GM18519 (cell line): ENCODE measurements around the gene PRAMEF9.
"Not testable (repeated sequence)": the region's sequence is repeated elsewhere in the genome, so short reads cannot be mapped to it uniquely, and the experiment has no call there.

ENCODE experiments used
- ATAC-seq: cut with Tn5 transposase; IDR thresholded peaks from one replicate; pipeline ENCODE4 v1.9.1; 2021; ENCODE audit warnings: mild to moderate bottlenecking, moderate library complexity; ENCODE audit not compliant: unreplicated experiment, low FRiP score

The PRAMEF9 gene

DNA sequence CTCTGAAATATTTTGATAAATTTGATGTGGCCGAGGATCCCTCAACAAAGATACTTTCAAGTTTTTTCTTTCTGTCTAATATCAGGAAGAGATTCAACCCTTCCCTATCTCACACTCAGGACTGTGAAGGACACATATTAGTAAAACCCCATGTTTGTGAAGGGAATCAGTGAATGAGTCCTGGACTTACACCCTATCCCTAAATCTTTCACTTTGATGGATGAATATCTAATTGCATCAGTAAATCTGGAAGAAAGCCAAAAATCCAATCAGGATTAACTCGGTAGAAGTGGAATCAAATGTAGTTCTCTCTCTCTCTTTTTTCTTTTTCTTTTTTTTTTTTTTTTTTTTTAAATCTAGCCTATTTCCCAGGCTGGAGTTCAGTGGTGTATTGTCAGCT is at the start of gene PRAMEF9:
Gene PRAMEF9 (plus strand): TSS at position 301 of the 400 bp plus-strand sequence. CDS start 3,433 bp downstream, outside the sequence.
- ATAC-seq = not testable (repeated sequence)

DNA sequence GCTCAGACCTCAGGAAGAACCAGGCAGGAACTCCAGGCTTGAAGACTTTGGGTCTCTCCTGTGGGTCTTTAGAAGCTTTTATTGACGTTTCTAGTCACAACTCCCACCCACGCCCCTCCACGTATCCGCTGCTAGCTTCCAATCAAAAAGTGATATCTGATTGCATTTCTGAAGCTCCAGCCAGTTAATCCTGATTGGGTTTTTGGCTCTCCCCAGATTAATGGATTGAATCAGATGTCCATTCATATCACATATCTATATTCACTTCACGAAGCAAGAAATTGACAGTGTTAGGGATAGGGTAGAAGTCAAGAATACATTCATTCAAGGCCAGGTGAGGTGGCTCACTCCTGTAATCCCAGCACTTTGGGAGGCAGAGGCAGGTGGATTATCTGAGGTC is 15.7 kb upstream of the PRAMEF9 start, which contains the start of gene PRAMEF26:
Gene PRAMEF26 (minus strand): TSS at position 101 of the 400 bp plus-strand sequence. CDS start 2,914 bp downstream, outside the sequence.
- ATAC-seq = not testable (repeated sequence)

DNA sequence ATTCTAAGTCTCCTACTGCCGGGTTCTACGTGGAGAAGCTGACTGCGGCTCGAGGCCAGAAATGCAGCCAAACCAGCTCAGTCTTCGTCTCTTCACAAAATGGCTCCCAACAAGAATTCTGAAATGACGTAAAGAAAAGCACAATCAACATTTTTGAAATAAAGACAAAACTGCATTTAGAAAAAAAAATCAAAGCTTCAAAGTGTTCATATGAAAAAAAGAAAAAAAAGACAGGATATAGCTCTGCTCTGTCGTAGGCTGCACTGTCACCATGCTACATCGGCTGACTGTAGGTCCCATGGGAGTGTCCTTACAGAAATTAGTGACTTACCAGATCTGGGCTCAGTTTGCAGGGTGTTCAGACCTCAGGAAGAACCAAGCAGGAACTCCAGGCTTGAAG is 6.1 kb upstream of the PRAMEF9 start, which contains the start of gene HNRNPCL4:
Gene HNRNPCL4 (minus strand): TSS at position 101 of the 400 bp plus-strand sequence. CDS start 164 bp downstream, outside the sequence.
- not testable (repeated sequence) for ATAC-seq

DNA sequence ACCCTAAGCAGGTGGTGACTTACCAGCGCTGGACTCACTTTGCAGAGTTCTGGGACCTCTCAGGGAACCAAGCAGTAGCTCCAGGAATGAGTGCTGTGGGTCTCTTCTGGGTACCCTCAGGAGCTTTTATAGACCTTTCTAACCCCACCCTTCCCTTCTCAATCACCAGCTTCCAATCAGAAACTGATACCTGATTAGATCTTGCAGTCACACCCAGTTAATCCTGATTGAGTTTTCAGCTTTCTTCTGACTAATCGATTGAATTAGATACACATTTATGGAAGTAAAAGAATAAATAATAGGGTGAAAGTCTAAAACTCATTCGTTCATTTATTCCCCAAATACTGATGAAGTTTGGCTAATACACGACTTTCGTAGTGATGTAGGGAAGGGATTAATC is 29.7 kb downstream of the PRAMEF9 start, which contains the start of gene PRAMEF13:
Gene PRAMEF13 (minus strand): TSS at position 101 of the 400 bp plus-strand sequence. CDS start 1,820 bp downstream, outside the sequence.
- ATAC-seq = not testable (repeated sequence)

DNA sequence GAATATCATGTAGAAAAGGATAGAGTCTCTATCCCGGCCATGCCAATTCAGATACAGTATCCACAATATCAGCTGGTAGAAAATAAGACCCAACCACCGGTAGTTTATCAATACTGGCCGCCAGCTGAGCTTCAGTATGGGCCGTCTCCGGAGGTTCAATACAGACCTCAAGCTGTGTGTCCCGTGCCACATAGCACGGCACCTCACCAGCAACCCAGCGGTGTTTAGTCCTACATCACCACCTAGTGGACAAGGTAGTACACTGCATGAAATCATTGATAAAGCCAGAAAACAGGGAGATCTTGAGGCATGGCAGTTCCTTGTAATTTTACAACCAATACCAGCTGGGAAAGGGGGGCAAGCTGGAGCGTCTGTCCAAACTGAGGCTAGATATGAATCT is 37.1 kb downstream of the PRAMEF9 start:
- not testable (repeated sequence) for ATAC-seq

DNA sequence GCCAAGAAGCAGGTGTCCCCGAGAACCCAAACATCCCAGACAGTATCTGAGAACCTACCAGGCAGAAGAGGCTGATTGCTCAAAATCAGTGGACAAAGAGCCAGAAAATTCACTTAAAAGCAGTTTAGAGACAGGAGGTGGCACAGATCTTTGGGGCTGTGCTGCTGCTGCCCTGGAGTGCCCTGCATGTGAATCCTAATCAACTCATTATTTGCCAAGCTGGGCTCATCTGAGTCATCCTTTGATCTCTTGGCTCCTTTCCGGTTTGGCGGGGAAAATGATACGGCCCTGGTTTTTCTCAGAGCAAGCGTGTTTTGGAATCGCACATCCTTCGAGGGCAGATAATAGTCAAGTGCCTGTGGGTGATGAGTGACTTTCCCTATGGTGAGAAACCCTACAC is 45.0 kb downstream of the PRAMEF9 start:
- not testable (repeated sequence) for ATAC-seq

DNA sequence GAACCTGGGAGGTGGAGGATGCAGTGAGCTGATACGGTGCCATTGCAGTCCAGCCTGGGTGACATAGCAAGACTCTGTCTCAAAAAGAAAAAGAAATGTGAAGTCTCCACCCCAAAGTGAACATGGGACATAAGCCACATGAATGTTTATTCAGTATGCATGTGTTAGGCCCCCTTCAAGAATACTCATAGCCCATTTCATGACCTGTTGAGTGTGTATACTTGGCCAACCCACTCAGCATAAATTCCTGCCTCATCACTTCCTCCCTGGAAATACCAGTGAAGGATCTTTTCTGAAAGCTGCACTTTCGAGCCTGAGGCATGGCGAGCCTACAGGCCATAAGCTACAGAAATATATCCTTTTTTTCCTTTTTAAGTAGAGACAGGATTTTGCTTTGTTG is 47.6 kb downstream of the PRAMEF9 start:
- ATAC-seq = not testable (repeated sequence)

DNA sequence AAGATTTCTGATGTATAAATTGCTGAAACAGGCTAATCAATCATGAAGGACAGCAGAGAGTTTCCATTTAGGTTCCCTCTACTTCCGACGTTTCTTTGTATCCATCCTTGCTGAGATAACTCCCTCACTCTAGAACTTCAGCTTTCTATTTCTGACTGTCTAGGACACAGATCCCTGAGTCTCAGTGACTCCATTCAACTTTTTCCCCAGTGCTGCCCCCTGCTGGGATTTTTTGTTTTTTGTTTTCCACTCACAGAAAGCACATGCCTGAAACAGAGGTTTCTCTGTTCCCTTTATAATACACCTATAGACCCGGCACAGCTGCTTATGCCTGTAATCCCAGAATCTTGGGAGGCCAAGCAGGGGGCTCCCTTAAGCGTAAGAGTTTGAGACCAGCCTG is 51.1 kb downstream of the PRAMEF9 start:
- ATAC-seq = not testable (repeated sequence)

DNA sequence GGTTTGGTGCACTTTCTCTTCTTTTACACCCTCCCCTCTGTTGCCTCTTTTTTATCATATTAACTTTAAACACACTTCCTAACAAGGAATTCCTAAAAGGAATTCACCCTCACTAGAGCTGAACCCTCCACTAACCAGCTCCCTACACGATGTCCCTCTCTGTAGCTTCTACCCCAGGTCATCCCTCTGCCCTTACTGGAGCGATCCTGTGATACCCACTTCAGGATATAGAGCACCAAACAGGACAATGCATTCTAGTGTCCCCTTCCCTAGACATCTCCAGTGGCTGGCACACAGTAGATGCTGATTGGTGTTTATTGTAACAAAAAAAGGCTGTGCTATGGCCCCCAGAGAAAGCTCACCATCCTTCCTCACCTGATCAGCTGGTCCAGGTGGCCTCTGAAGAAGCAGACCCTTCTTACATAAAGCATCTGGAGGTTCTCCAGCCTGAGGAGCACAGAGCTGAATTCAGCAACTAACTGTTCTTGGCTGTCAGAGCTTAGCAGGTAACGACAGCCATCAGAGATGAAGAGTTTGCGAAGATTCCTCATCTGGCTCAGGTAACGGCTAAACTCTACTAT is 52.9 kb downstream of the PRAMEF9 start:
- no peak for ATAC-seq

DNA sequence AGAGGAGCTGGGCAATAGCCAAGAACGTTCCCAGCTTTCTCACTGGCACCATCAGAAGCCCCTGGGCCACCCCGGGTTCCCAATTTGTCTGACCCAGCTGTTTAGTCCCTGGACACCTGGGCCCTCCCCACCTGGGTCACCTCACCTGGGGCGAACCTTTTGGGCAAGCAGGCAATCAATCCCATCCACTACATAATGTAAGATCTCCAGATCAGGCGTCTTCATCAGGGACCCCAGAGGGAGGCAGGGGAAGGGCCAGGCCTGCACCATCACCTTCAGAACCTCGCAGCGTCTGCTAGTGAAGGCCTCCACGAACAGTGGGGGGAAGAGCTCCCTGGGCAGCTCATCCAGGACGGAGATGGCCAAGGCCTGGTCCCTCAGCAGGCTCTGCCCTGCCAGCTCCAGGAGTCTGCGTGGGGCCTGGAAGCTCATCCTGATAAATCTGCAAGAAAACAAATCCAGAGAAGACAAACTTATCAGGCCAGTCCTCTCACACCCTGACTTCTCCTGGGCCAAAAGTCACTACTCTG is 54.1 kb downstream of the PRAMEF9 start, which contains the start of gene PRAMEF18:
Gene PRAMEF18 (minus strand): TSS at position 480 of the 530 bp plus-strand sequence. CDS start 48 bp downstream, at position 432.
- ATAC-seq = not testable (repeated sequence)

DNA sequence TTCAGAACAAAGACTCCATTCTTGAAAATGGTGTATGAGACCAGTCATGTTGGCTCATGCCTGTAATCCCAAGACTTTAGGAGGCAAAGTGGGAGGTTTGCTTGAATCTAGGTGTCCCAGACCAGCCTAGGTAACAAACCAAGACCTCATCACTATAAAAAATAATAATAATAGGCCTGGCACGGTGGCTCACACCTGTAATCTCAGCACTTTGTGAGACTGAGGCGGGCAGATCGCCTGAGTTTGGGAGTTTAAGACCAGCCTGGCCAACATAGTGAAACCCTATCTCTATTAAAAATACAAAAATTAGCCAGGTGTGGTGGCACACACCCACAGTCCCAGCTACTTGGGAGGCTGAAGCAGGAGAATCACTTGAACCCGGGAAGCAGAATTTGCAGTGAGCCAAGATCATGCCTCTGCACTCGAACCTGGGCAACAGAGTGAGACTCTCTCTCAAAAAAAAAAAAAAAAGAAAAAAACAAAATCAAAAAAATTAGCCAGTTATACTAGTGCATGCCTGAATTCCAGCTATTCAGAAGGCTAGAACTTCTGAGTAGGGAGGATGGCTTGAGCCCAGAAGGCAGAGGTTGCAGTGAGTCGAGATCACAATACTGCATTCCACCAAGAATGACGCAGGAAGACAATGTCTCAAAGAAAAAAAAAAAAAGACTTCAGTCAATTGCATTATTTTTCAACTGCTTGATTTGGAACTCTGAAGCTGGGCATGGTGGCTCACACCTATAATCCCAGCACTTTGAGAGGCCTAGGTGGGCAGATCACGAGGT is 55.8 kb downstream of the PRAMEF9 start:
- ATAC-seq = not testable (repeated sequence)

DNA sequence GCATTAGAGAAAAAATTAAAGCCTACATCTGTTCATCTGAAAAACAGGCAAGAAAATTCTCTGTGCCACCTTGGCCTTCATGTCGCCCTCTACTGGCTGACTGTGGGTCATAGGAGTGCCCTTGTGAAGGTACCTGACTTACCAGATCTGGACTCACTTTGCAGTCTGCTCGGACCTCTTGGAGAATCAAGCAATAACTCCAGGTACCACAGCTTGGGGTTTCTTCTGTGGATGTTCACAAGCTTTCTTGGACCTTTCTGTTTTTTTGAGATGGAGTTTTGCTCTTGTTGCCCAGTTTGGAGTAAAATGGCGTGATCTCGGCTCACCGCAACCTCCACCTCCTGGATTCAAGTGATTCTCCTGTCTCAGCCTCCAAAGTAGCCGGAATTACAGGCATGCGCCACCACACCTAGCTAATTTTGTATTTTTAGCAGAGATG is 56.7 kb downstream of the PRAMEF9 start:
- no peak for ATAC-seq
